Endothelial cell of umbilical vein (primary cell): Measurements from ENCODE around the gene MDM1. TPM values are rescaled to one million over a fixed set of nuclear protein-coding genes. Genes with fewer than 3 reads are reported as not detected.

Experiments
- BruUV-seq: library from RNA; stranded (reverse); fragments of 400-500 nt; replicated peaks from 2 replicates; lab custom pipeline; 2021; lab: Mats Ljungman, UMichigan
- CTCF ChIA-PET: fragments of 300-600, 350-600 bp; sonication (Branson Sonifier 250); formaldehyde crosslinking; loops from one replicate; lab custom pipeline; 2021; ENCODE audit warnings: antibody characterized with exemption, inconsistent platforms; lab: Charles Lee
- POLR2A ChIA-PET: fragments of 300-600, 350-600 bp; sonication (Branson Sonifier 250); formaldehyde crosslinking; loops from one replicate; lab custom pipeline; 2021; ENCODE audit warnings: antibody characterized with exemption, inconsistent platforms; lab: Charles Lee
- DNase-seq: peaks from one replicate; pipeline ENCODE4 v3.0.0-alpha.2; 2011; ENCODE audit warnings: low read depth, low spot score
- FAIRE-seq: peaks from 2 replicates; lab custom pipeline; 2011; peaks lifted over from hg19 to GRCh38; lab: Jason Lieb, UNC
- H2AFZ ChIP-seq: 2 replicates; pipeline ENCODE4 v1.6.0; 2012; ENCODE audit warnings: low read depth, low read length, control low read depth, inconsistent platforms
- H3K27ac ChIP-seq: 2 replicates; pipeline ENCODE4 v1.5.1; 2011; ENCODE audit warnings: low read depth, mild to moderate bottlenecking, control low read depth, low read length, moderate library complexity; ENCODE audit not compliant: insufficient read depth
- H3K27me3 ChIP-seq, 2 experiments: 2 replicates each; pipeline versions ENCODE4 v1.6.0 to v1.6.1; 2011; ENCODE audit warnings: low read length in 2 of 2, mixed read lengths in 1 of 2; ENCODE audit not compliant: control insufficient read depth in 2 of 2, insufficient read depth in 2 of 2
- H3K36me3 ChIP-seq, 2 experiments: 2 replicates in 1 of 2; 3 replicates in 1 of 2; pipeline ENCODE4 v1.5.1; 2011; ENCODE audit warnings: low read length in 2 of 2, mild to moderate bottlenecking in 1 of 2, moderate library complexity in 1 of 2; ENCODE audit not compliant: control insufficient read depth in 2 of 2, insufficient read depth in 2 of 2; ENCODE audit errors: extremely low read depth in 1 of 2
- H3K4me1 ChIP-seq: 3 replicates; pipeline ENCODE4 v1.5.1; 2011; ENCODE audit warnings: mild to moderate bottlenecking, low read length; ENCODE audit not compliant: control insufficient read depth, insufficient read depth; ENCODE audit errors: extremely low read depth
- H3K4me2 ChIP-seq: 2 replicates; pipeline ENCODE4 v1.6.1; 2011; ENCODE audit warnings: low read length, control low read depth, mixed read lengths; ENCODE audit not compliant: insufficient read depth
- H3K4me3 ChIP-seq, 3 experiments: fragments of 200-600 bp in 1 of 3; sonication (generic), shearing (Covaris generic) in 1 of 3; replicated peaks in 1 of 3; 2 replicates each; pipeline ENCODE4 v1.5.1; 2011 to 2016; ENCODE audit warnings: control low read depth in 3 of 3, low read length in 3 of 3, mild to moderate bottlenecking in 2 of 3, inconsistent platforms in 1 of 3, low read depth in 1 of 3, moderate library complexity in 1 of 3; ENCODE audit not compliant: insufficient read depth in 1 of 3
- H3K79me2 ChIP-seq: 2 replicates; pipeline ENCODE4 v1.6.0; 2012; ENCODE audit warnings: low read length, inconsistent platforms; ENCODE audit not compliant: control insufficient read depth, insufficient read depth
- H3K9ac ChIP-seq: replicated peaks from 2 replicates; pipeline ENCODE3; 2011; ENCODE audit warnings: low read length, control low read depth; ENCODE audit not compliant: insufficient read depth; ENCODE audit errors: extremely low read depth
- H3K9me1 ChIP-seq: replicated peaks from 3 replicates; pipeline ENCODE4 v1.6.0; 2011; ENCODE audit warnings: mild to moderate bottlenecking, low read length; ENCODE audit not compliant: control insufficient read depth, insufficient read depth; ENCODE audit errors: extremely low read depth
- H3K9me3 ChIP-seq: replicated peaks from 2 replicates; pipeline ENCODE4 v1.5.1; 2012; ENCODE audit warnings: low read length, inconsistent platforms; ENCODE audit not compliant: control insufficient read depth, insufficient read depth
- H4K20me1 ChIP-seq: replicated peaks from 2 replicates; pipeline ENCODE3; 2011; ENCODE audit warnings: mild to moderate bottlenecking, low read length; ENCODE audit not compliant: control insufficient read depth, insufficient read depth; ENCODE audit errors: extremely low read depth
- EZH2 ChIP-seq: IDR thresholded peaks from 2 replicates; pipeline ENCODE4 v1.6.1; 2012; ENCODE audit warnings: borderline replicate concordance, low read depth, mild to moderate bottlenecking, moderate library complexity, low read length, inconsistent platforms; ENCODE audit not compliant: severe bottlenecking
- FOS ChIP-seq: IDR thresholded peaks from 2 replicates; pipeline ENCODE4 v1.6.1; 2011; ENCODE audit warnings: mild to moderate bottlenecking, low read length, moderate library complexity, borderline replicate concordance; ENCODE audit not compliant: insufficient read depth
- GATA2 ChIP-seq: IDR thresholded peaks from 2 replicates; pipeline ENCODE4 v1.7.0; 2011; ENCODE audit warnings: low read depth, mild to moderate bottlenecking, moderate library complexity, mixed read lengths, low read length; ENCODE audit not compliant: insufficient read length, insufficient read depth
- POLR2A ChIP-seq: IDR thresholded peaks from 2 replicates; pipeline ENCODE4 v1.6.1; 2012; ENCODE audit warnings: low read depth, mild to moderate bottlenecking, control low read depth, low read length
- POLR2AphosphoS5 ChIP-seq: IDR thresholded peaks from 2 replicates; pipeline ENCODE4 v1.6.1; 2012; ENCODE audit warnings: low read depth, mild to moderate bottlenecking, control low read depth, low read length, moderate library complexity; ENCODE audit not compliant: insufficient read depth
- dilution Hi-C: fragments of 300-500 bp; cut with MboI; formaldehyde crosslinking; loops from one replicate; pipeline ENCODE4 v1.15.0; 2019; ENCODE audit warnings: low sequenced_read_pairs; ENCODE audit not compliant: extremely low pct_ligation_motif_present
- intact Hi-C: fragments of 100-400 bp; cut with micrococcal nuclease; formaldehyde crosslinking; loops from one replicate; pipeline ENCODE4 v1.10.0; 2022
- polyA plus RNA-seq, 4 experiments: library from polyadenylated mRNA; depleted of rRNA in 3 of 4; stranded (reverse) in 3 of 4; unstranded in 1 of 4; fragments of >200 nt; gene quantifications; 2 replicates each; pipeline versions ENCODE4 v1.2.1 to v1.2.3, GENCODE V29; 2011 to 2012; ENCODE audit warnings: missing spikeins in 1 of 4
- total RNA-seq: library from RNA; stranded (reverse); gene quantifications from 2 replicates; pipeline ENCODE4 v1.2.3, GENCODE V29; 2021
- TF ChIP-seq, protein P1 (sequence below), 2 donors: IDR thresholded peaks; 1 replicate in 1 of 2; 2 replicates in 1 of 2; pipeline ENCODE4 v1.5.1; 2011; ENCODE audit warnings: low read length in 2 of 2, mild to moderate bottlenecking in 2 of 2, moderate library complexity in 2 of 2, control low read depth in 1 of 2, inconsistent platforms in 1 of 2, low read depth in 1 of 2; ENCODE audit not compliant: insufficient read depth in 1 of 2; ENCODE audit errors: extremely low read depth in 1 of 2
- TF ChIP-seq, protein P2 (sequence below): IDR thresholded peaks from 2 replicates; pipeline ENCODE4 v1.6.1; 2011; ENCODE audit not compliant: insufficient read depth, insufficient read length

MDM1 gene
- total and polyA plus RNA-seq, 2 donors (not counting 3 experiments of a cell fraction or from before 2014, with no cell fraction given), result 4.3 to 12.5 TPM

DNA sequence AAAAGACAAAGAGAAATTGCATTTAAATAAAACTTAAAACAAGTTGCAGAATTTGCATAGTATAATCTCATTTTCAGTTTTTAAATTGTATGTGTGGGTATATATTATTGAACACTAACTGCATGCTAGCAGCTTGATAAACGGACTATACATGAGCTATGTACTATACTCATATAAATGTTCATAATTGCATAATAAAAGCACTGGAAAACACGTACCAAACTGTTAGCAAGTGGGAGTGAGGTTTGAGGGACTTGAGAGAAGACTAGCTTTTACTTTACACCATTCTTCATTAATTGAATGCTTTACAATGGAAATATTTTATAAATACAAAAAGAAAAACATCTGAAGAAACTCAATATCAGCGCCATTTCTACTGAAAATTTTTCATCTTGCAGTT, 32.2 kb upstream of the MDM1 start:
- no peaks in the 10 kb centered on the region for H3K79me2 ChIP-seq
- H3K27ac ChIP-seq, result no peak overlapping the region
- dilution Hi-C loops, result no loop called here
- no peak for FAIRE-seq
- H3K4me3 ChIP-seq, result no peak overlapping the region
- no peak overlapping the region for H3K9ac ChIP-seq
- H3K4me2 ChIP-seq, result peak overlapping the region; percentile 83
- H4K20me1 ChIP-seq, result no peaks in the 10 kb centered on the region
- DNase-seq, result no peak
- TF ChIP-seq, protein P1, sequence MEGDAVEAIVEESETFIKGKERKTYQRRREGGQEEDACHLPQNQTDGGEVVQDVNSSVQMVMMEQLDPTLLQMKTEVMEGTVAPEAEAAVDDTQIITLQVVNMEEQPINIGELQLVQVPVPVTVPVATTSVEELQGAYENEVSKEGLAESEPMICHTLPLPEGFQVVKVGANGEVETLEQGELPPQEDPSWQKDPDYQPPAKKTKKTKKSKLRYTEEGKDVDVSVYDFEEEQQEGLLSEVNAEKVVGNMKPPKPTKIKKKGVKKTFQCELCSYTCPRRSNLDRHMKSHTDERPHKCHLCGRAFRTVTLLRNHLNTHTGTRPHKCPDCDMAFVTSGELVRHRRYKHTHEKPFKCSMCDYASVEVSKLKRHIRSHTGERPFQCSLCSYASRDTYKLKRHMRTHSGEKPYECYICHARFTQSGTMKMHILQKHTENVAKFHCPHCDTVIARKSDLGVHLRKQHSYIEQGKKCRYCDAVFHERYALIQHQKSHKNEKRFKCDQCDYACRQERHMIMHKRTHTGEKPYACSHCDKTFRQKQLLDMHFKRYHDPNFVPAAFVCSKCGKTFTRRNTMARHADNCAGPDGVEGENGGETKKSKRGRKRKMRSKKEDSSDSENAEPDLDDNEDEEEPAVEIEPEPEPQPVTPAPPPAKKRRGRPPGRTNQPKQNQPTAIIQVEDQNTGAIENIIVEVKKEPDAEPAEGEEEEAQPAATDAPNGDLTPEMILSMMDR (IDR thresholded peaks at IDR 0.05; ENCODE audit: extremely low read depth in 1 of 2, insufficient read depth in 1 of 2, low read depth in 1 of 2, low read length in 2 of 2), result no peak
- TF ChIP-seq FOS (no peak), POLR2A (no peak), EZH2 (no peak), POLR2AphosphoS5 (no peak), GATA2 (no peak)
- TF ChIP-seq, protein P2, sequence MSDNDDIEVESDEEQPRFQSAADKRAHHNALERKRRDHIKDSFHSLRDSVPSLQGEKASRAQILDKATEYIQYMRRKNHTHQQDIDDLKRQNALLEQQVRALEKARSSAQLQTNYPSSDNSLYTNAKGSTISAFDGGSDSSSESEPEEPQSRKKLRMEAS, result no peak
- POLR2A ChIA-PET, result interaction anchor here (1.3 kb wide), 1 partner anchor 41 kb away, joined by 3 read pairs; no protein-coding TSS in a partner anchor
- BruUV-seq, result no TSS peak
- H3K36me3 ChIP-seq, result no peaks in the 10 kb centered on the region
- peak overlapping the region; percentile 92 for H2AFZ ChIP-seq
- peaks cover 0 to 3% of the 10 kb centered on the region in 2 experiments for H3K27me3 ChIP-seq
- intact Hi-C loops, result no loop called here
- CTCF ChIA-PET, result interaction anchor here (1.2 to 1.3 kb wide), 2 partner anchors 17 to 248 kb away, joined by 4 read pairs; no protein-coding TSS in a partner anchor
- peaks cover 11% of the 10 kb centered on the region for H3K4me1 ChIP-seq
- no peaks in the 10 kb centered on the region for H3K9me3 ChIP-seq
- no peaks in the 10 kb centered on the region for H3K9me1 ChIP-seq
